Esophagus squamous epithelium (tissue), 4 donors: Measurements from ENCODE around the gene ACTR2.

ENCODE experiments used
- POLR2A ChIP-seq, 4 donors: fragments of 450-650 bp; IDR thresholded peaks; one replicate each; pipeline ENCODE4 v1.6.1; 2017; ENCODE audit warnings: antibody characterized with exemption in 4 of 4, mild to moderate bottlenecking in 4 of 4, moderate library complexity in 3 of 4
- TF ChIP-seq, protein P1 (sequence below), 6 experiments: fragments of 450-650 bp in 4 of 6; fragments of 200-600 bp in 2 of 6; sonication (generic) in 2 of 6; IDR thresholded peaks; one replicate each; pipeline ENCODE4 v1.5.1; 2016 to 2019; ENCODE audit warnings: antibody characterized with exemption in 6 of 6, mild to moderate bottlenecking in 4 of 6, moderate library complexity in 4 of 6

DNA sequence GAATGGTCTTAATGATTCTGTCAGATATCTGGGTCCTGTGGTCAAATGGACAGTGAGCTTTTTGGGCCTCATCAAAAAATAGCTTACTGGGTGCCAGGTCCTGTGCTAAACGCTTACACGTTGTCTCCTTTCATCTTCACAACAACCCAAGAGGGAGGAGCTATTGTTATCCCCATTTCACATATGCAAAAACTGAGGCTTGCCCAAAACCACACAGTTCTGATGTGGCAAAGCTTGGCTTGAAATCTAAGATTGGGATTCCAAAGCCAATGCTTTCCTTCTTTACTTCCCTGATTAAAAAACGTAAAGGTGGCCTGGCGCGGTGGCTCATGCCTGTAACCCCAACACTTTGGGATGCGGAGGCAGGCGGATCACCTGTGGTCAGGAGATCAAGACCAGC is 69.3 kb downstream of the ACTR2 start:
- TF ChIP-seq, protein P1, sequence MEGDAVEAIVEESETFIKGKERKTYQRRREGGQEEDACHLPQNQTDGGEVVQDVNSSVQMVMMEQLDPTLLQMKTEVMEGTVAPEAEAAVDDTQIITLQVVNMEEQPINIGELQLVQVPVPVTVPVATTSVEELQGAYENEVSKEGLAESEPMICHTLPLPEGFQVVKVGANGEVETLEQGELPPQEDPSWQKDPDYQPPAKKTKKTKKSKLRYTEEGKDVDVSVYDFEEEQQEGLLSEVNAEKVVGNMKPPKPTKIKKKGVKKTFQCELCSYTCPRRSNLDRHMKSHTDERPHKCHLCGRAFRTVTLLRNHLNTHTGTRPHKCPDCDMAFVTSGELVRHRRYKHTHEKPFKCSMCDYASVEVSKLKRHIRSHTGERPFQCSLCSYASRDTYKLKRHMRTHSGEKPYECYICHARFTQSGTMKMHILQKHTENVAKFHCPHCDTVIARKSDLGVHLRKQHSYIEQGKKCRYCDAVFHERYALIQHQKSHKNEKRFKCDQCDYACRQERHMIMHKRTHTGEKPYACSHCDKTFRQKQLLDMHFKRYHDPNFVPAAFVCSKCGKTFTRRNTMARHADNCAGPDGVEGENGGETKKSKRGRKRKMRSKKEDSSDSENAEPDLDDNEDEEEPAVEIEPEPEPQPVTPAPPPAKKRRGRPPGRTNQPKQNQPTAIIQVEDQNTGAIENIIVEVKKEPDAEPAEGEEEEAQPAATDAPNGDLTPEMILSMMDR (IDR thresholded peaks at IDR 0.05) = no peak
- no peak for TF ChIP-seq POLR2A (IDR thresholded peaks at IDR 0.05)
